Bone marrow (tissue), 2 donors: ENCODE results near the gene SURF6.

Experiments
- DNase-seq, 2 donors: peaks; one replicate each; lab custom pipeline; 2025; lab: John Stamatoyannopoulos, UW

The SURF6 gene

DNA sequence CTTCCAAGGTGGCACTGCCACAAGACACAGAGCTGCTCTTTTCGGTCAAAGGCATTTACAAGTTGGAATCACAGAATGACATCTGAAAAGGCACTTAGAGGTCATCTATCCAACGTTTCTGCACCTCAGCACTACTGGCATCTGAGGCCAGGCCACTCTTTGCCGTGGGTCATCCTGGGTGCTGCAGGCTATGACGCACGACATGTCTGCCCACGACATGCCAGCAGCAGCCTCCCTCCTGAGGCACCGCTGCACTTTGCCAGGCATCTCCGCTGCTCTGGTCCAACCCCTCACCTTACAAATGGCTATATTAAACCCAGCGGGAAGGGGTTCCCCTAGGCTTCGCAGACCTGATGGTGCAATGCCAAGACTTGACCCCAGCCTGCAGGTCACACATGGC lies 31.8 kb upstream of the SURF6 start:
- DNase-seq: no peak

DNA sequence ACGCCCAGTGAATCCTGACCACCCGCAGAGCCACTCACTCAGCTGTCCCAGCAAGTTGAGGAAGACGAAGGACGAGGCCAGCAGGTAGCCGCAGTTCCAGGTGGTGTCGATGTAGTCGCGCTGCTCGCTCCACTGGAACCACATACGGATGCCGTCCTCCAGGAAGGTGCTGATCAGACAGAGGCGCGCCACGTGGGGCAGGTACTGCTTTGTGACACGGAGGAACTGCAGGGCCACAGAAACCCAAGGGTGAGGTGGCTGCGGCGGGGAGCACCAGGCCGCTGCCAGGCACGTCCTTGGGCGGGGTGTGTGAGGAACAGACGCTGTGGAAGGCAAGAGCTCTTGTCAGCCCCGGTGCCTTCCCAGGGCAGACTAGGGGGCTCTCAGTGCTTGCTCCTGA lies 31.2 kb upstream of the SURF6 start:
- DNase-seq: no peak

DNA sequence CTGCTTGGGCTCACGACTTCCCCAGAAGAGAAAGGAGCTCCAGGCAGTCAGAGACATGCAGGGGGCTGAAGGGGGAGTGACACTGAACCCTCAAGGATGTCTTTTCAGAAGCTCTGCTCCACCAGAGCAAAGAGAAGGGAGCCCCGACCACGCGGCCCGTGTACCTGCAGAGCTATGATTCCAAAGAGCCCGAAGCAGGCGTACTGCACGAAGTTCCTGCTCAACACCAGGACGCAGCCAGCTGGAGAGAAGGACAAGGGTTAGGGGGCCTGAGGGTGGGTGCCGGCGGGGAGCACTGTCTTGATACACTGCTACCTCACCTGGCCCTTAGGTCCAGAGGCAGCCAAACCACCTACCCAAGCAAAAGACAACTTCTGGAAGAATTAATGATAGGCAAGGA lies 30.4 kb upstream of the SURF6 start:
- no peak for DNase-seq

- no peak for DNase-seq
Observed at GRCh38 chr9:133362359-133363044, 26.5 kb upstream of the SURF6 start.

DNA sequence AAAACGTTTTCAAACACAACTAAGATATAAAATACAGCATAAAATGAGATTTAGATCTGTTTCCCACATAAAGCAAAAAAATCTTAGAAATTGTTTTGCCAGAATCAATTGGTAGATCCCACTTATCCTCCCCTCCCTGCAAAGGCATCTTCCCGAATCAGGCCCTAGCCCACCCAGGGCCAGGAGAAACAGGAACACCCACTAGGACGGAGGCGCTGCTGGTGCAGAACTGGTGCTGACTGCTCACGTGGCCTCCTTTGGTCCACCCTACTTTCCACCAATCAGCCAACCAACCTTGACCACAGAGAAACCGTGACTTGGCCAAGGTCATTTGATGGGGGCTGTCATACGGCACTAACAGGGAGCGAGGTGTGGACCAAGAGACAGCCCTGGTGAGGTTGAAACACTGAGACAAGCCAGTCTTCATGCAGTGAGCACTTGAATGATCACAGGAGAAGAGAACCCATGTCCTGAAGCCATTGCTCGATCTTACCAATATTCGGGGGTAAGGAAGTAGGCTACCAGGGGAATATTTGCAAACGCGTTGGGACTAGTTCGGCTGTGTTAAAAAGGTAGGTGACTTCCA lies 25.6 kb upstream of the SURF6 start:
- DNase-seq: no peak

- no peak for DNase-seq
Observed at GRCh38 chr9:133360400-133361393, 24.7 kb upstream of the SURF6 start.

DNA sequence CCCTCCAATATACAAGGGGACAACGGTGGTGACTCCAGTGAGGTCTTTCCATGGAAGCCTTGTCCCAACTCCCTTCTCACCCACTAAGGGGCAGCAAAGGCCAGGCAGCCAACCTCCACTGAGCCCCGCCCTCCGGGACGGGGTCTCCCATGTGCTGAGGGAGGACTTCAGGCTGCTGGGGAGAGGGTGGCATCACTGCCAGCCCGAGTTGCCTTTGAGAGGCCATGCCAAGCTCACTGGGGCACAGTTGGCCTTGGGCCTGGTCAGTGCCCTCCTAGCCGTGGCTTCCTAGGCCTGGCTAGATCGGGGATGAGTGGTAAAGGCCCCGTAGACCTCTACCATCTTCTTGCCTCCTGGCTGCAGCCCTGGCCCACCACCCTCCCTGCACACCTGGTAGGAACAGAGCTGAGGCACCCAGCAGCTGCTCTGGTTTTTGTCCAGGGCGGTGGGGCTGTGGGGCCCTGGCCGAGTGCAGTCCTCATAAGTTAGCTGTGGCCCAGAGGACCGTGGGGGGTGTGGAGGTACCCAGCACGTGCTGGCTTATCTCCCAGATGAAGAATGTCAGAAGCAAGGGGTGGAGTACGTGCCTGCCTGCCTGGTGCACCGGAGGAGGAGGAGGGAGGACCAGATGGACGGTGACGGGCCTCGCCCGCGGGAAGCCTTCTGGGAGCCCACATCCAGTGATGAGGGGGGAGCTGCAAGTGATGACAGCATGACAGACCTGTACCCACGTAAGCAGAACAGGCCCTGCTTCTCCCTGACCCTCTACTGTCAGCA lies 23.6 kb upstream of the SURF6 start:
- no peak for DNase-seq

DNA sequence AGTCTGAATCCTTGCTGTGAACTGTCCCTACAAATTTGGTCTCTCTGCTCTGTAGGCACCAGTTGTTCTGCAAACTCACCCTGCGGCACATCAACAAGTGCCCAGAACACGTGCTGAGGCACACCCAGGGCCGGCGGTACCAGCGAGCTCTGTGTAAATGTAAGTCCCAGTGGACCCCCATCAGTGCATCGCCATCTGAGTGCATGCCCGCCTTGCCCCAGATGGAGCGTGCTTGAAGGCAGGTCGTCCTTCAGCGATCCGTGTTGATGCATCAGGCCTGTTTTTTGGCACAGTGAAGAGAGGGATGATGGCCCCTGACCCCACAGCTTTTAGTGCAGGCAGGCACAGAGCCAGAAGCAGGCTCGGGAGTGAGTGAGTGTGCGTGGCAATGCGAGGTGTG lies 21.7 kb upstream of the SURF6 start:
- DNase-seq: no peak

- DNase-seq: peak in 1 of 2 donors; percentile 37
Observed at GRCh38 chr9:133356391-133357091, 20.6 kb upstream of the SURF6 start, which contains the start of the genes SURF1 and SURF2. Gene SURF1 (minus strand): TSS chr9:133356487. CDS start chr9:133356453, 34 bp downstream. Gene SURF2 (plus strand): TSS chr9:133356550. CDS start chr9:133356593, 43 bp downstream.

DNA sequence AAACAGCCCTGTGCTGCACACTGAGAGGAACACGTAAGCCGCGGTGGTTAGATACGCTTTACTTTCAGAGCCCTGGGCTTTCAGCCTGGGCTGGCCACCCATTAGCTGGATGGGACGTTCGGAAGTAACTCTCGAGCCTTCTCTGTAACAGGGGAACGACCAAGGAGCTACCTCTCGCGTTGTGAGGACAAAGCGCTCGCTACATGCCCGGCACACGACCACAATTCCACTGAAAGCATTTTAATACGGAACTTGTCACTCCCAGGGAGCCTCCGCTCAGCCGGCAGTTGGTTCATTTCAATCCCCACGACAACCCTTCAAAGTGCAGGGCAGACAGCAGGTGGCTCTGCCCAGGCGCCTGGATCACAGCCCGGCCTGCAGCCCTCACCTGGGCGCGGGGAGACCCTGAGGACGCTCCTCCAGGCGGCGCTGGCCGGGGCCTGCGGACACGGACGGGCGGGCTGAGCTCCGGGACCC lies 19.9 kb upstream of the SURF6 start:
- no peak for DNase-seq

GRCh38 chr9:133354766-133355165 lies 18.8 kb upstream of the SURF6 start:
- DNase-seq: no peak

DNA sequence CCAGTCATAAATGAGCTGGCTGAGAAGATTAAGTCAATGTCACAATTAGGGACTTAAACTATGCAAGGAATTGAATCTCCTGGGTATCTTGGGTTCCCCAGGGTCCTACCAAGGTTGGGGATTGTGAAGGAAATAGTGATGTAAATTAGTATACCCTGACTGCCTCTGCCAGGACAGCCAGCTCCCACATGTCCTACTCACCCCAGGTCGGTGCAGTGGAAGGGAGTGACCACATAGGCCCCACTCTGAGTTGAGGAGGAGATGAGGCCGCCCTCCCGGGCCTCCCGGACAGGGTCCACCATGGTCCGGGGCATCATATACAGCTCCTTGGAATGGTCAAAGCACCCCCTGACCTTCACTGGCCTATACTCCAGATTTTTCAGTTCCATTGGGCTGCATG lies 17.6 kb upstream of the SURF6 start:
- DNase-seq: no peak

DNA sequence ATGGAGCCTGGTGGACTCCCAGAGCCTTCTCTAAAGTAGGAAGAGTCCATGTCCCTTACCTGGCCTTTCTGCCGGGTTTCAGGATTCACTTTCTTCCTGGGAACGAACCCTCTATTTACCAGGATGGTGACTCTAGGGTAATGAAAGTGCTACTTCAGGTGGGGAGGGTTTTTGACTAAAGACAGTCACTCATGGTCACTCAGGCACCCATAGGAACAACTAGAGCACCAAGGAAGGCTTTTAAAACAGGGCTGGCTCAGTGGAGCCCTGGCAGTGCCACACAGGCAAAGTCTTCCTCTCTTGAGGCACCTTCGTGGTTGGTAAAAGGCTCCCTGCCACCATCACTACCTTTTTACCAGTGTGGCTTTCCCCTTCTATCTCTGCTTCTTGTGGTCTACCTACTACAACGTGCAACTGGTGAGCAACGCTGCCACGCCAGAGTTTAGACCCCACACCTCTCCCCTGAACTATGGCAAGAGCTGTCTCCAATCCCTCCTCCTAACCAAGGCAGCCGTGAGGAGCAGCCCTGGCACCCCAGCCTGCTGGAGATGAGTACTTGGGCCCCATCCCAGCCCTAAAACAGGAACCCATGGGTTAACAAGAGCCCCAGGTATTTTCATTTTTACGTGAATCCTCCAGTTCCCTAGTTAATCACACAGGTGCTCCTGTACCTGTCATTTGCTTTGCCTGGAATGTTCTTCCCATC lies 16.8 kb upstream of the SURF6 start:
- DNase-seq: no peak

- no peak for DNase-seq
Observed at GRCh38 chr9:133351908-133352634, 16.1 kb upstream of the SURF6 start.

GRCh38 chr9:133351526-133351907 lies 15.5 kb upstream of the SURF6 start:
- no peak for DNase-seq

DNA sequence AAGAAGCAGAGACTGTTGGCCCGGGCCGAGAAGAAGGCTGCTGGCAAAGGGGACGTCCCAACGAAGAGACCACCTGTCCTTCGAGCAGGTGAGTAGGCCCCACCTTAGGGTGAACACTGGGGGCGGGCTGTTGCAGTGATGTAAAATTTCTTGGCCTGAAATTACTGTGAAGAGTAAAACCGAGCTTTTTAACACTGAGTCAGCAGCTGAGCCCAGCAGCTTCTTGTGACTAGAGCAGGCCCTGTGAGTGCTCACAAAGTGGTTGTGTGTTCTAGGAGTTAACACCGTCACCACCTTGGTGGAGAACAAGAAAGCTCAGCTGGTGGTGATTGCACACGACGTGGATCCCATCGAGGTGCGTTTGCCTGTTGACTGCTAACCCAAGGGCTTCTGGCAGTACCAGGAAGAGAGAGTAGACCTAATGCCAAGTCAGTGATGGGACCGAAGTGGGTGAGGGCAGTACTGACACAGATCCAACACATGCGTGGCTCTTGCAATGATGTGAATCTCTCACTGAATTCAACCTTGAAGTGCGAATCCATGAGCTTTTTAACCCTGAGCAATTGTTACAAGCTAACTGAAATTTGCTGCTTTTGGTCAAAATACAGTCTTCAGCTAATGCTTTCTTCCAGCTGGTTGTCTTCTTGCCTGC lies 14.1 kb upstream of the SURF6 start:
- no peak for DNase-seq

DNA sequence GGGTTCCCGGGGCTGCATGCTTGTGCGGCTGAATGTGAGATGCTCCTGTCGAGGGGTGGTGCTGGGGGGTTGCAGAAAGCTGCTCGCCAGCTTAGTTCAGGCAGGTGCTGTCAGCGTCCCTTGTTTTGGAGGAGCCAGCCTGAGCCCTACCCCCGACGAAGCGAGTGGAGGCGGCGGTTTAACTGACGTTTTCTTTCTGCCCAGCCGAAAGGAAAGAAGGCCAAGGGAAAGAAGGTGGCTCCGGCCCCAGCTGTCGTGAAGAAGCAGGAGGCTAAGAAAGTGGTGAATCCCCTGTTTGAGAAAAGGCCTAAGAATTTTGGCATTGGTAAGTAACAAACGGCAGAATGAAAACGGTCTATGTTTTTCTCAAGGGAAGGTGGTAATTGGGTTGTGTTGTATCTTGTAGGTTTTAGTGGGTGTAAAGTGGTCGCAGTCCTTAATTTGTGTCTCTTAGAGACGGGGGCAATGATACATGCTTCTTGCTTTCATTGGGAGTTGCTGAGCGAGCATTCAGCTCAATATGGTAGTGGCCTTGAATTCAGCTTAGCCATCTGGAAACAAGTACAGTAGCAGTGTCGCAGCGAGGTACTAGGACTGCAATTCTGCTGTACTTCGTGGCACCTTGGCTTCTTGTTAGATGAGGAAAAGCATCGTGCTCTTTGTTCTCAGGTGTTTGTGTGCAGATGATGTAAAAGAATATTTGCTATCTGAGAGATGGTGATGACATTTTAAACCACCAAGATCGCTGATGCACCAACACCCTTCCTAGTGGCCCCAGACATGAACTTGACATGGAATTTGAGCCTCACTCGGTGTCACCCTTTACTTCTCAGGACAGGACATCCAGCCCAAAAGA lies 13.0 kb upstream of the SURF6 start:
- DNase-seq: no peak

DNA sequence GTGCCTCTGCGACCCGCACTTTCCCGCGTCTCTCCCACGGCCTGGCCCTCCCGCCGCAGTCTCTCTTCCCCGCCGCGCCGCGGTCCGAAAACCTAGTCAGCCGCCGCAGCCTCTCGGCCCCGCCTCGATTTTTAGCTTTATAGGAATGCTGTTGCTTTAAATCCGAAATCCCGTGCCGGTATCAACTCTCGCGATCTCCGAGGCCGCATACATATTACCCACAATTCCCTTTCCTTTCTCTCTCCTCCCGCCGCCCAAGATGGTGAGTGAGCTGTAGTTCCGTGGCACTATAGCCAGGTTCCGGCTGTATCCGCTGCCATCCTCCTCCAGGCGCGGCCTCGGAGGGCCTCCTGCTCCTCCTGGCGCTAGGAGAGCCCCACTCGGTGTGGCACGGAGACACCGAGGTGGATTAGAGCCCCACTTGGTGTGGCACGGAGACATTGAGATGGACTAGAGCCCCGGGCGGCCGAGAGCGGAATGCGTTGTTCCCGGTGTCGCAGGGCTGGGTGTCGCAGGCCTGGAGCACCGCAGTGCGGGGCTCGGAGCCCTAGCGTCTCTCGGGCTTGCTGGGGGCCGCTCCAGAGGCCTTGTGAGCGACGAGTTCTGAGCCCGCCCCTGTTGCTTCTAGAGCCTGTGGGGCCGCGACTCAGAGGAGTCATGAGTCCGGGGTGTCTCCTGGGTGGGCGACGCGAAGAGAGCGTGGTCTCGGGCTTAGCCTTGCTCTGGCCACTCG lies 12.2 kb upstream of the SURF6 start, which contains the start of the genes MED22 and RPL7A:
TSS of gene MED22 (minus strand) at position 147 of the 733 bp plus-strand sequence. CDS start 1,469 bp downstream, outside the sequence.
TSS of gene RPL7A (plus strand) at position 234 of the 733 bp plus-strand sequence. CDS start at position 260, 26 bp downstream.
- DNase-seq: peak; percentile 80 to 94
